HG03064 (cell line): ENCODE measurements around the gene MXD1.

Source experiments
- ATAC-seq: cut with Tn5 transposase; IDR thresholded peaks from one replicate; pipeline ENCODE4 v1.9.1; 2021; ENCODE audit warnings: low read depth; ENCODE audit not compliant: unreplicated experiment

The MXD1 gene

GRCh38 chr2:69933254-69933828 is 18.4 kb downstream of the MXD1 start:
- ATAC-seq = no peak

DNA sequence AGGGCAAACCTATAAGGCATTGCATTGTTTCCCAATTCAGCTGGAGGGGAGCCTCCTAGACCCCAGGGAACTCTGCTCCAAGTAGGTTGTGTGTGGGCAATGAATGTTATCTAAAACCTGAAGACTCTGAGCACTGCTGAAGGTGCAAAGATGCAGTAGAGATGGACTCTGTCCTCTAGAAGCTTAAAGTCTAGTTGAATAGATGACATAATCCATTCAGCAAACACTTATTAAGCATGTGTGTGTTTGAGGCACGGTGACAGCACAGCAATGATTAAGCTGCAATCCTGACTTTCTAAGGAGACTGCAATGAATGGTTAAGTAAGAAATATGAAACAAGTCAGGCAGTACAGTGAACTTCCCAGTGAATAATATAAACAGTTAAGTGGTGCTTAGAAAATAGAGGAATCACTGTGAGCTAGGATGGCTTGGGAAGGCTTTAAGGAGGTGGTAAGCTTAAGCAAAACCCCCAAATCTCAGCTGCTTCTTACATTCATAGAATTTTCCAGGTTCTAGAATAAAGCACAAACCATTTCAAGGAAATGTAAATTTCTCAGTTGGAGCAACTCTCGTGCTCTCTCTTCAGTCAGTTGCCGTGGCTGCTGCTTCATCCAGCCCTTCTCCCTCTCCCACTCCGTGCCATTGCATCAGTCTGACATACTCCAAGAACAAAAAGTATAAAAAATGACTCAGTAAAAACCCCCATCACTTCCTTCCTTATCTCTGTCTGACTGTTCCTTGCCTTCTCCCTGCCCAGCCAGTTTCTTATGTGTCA is 19.1 kb downstream of the MXD1 start:
- ATAC-seq = no peak

DNA sequence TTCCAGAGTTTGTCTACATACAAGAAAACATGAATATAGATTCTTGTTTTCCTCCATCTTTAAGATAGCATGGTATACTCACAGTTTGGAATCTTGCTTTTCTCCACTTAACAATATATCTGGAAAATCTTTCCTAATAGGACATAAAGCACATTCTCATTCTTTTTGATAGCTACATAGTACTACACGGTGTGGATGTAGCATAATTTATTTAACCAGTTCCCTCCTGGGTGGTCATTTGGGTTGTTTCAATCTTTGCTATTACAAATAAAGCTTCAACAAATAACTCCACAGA is 19.7 kb downstream of the MXD1 start:
- ATAC-seq = no peak

DNA sequence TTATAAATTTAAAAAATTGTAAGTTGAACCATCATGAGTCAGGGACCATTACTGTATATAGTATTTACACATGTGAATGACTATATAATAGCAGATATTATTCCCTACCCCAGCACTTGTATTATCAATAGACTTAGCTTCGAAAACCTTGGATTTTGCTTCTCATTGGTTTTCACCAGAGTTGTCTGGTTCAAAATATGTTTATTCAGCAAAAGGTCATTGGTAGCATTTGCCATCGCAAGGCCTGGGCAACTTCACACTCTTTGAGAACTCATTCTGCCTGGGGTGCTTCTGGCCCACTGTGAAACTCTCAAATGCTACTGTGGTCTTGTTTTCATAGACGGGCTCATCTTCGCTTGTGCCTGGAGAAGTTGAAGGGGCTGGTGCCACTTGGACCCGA is 20.1 kb downstream of the MXD1 start:
- no peak for ATAC-seq

GRCh38 chr2:69936906-69937305 is 22.0 kb downstream of the MXD1 start:
- ATAC-seq = no peak

- ATAC-seq = no peak
These were observed 23.1 kb downstream of the MXD1 start for GRCh38 chr2:69937968-69938367.

- no peak for ATAC-seq
These were observed 24.8 kb downstream of the MXD1 start for GRCh38 chr2:69939722-69940121.

GRCh38 chr2:69940691-69941090 is 25.8 kb downstream of the MXD1 start:
- no peak for ATAC-seq

GRCh38 chr2:69943000-69943842 is 28.3 kb downstream of the MXD1 start:
- no peak for ATAC-seq

DNA sequence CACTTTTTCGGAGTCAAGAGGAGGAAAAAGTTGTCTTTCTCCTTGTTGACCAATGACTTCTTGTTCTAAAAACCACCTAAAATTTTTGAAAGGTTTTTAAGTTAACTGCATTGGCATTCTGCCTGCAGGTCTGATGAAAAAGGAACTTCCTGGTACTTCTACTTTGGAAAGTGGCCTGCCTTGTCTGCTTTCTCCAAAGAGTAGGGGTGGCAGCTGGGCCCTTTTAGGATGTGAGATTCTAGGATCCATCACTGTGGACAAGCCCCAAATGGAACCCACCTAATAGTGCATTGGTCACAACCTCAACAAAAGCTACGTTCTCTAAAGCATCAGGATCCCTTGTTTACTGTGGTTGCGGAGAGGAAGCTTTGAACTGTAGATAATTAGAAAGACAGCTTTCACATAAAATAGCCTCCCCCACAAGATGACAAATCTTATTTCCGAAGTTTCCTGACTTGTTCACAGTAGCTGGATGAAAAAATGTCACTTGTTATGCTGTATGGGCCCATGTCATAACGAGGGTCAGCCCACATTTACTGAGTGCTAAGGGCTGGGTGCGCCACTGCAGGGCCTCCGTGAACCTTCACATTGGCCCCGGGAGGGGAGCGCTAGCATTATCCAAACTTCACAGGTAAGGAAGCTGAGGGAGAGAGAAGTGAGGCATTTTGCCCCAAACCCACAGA is 29.1 kb downstream of the MXD1 start:
- ATAC-seq = no peak

GRCh38 chr2:69944756-69945155 is 29.8 kb downstream of the MXD1 start:
- no peak for ATAC-seq

DNA sequence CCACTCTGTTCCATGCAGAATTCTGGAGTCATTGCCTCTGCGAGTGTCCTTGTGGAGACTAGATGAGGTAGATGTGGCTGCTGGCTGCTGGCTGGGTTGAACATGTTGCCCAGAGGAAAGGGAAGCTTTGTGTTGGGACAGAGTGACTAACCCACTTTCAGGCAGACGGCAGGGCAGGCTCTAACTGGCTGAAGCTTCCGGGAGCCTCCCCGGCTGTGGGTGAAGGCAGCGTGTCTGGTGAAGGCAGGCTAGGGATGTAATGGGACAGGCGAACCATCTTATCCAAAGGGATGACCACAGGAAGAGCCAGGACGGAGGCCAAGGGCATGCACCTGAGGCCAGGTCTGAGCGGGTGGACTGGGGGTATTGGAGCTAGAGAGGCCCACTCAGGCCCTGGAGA is 30.5 kb downstream of the MXD1 start:
- ATAC-seq = no peak

DNA sequence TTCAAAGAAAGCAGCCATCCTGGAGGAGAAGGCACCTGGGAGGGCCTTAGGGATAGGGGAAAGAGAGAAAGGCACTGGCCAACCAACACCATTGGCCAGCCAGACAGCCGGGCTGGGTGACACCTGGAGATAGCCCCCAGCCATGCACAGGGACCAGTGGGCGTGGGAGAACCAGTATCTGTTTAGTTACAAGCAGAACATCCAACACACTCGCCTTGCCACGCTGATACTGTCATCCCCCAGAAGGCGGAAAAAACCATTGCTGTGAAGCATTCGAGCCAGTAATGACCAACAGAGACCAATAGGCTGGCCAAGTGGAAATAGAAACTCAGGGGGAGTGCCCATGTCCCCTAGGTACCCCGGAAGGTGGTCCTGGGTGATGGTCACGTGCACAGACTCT is 31.0 kb downstream of the MXD1 start:
- ATAC-seq = no peak

- peak; percentile 73 for ATAC-seq
These were observed 31.7 kb downstream of the MXD1 start for GRCh38 chr2:69946351-69947324.

GRCh38 chr2:69947325-69947931 is 32.5 kb downstream of the MXD1 start:
- no peak for ATAC-seq

- no peak for ATAC-seq
These were observed 33.4 kb downstream of the MXD1 start for GRCh38 chr2:69948032-69948962.

GRCh38 chr2:69948963-69949645 is 34.2 kb downstream of the MXD1 start:
- ATAC-seq = no peak

GRCh38 chr2:69950241-69950640 is 35.3 kb downstream of the MXD1 start:
- no peak for ATAC-seq
